NOMO-1 (cell line): ENCODE measurements around the gene IGF2BP3.

Experiments used
- DNase-seq, 2 experiments: peaks; one replicate each; lab custom pipeline; 2025; ENCODE audit not compliant: unreplicated experiment in 2 of 2; lab: John Stamatoyannopoulos, UW

IGF2BP3 gene

DNA sequence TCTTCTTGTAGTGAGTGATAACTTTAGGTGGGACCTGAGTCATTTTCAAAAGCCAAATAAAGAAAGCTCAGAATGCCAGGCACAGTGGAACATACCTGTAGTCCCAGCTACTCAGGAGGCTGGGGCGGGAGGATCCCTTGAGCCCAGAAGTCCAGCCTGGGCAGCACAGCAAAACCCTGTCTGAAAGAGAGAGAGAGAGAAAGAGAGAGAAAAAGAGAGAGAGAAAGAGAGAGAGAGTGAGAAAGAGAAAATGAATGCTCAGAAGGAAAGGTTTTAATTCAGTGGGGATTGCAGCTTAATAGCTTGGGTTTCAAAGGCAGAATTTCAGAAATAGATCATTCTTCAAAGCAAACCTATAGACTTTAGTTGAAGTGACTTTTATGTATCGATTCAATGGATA is 198.0 kb downstream of the IGF2BP3 start:
- no peak for DNase-seq

DNA sequence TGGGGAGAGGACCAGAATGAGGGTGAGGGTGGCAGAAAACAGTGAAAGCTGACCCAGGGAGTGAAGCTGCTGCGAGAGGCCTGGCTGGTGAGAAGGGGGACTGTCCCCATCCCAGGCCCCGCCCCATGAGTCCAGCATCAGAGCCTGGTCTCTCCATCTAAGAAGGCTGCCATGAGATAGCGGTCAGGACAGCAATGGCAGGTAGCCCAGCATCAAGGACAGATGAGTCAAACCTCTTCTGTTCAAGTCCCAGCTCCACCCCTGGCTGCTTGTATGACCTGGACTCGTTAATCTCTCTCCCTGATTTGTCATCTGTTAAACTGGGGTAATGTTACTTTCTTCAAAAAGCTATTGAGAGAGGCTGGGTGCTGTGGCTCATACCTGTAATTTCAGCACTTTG is 201.5 kb downstream of the IGF2BP3 start:
- DNase-seq = no peak

DNA sequence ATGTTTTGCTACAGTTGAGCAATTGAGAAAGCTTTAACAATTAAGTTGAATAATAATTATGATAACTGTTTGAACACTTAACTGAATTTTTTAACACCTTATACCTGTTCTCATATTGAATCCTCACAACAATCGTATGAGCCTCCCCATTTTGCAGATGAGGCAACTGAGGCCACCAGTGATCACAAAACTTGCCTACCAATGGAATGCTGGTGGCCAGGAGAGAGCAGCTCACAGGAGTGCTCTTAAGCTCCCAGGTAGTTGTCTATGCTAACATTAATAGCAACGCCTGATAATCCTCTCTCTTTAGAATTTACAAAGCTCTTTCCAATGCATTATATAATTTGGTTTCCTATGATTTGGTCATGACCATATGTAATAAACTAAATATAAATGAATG is 202.1 kb downstream of the IGF2BP3 start:
- no peak for DNase-seq

DNA sequence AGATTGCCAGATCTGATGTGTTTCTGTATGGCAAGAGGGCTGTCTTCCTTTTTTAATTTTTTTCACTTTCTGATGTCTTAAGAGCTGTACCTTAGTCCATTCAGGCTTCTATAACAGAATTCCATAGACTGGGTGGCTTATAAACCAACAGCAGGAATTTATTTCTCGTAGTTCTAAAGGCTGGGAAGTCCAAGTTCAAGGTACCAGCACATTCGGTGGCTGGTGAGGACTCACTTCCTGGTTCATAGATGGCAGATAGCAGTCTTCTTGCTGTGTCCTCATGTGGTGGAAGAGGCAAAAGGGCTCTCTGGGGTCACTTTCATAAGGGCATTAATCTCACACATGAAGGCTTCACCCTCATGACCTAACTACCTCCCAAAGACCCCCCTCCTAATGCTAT is 202.9 kb downstream of the IGF2BP3 start:
- DNase-seq = no peak

DNA sequence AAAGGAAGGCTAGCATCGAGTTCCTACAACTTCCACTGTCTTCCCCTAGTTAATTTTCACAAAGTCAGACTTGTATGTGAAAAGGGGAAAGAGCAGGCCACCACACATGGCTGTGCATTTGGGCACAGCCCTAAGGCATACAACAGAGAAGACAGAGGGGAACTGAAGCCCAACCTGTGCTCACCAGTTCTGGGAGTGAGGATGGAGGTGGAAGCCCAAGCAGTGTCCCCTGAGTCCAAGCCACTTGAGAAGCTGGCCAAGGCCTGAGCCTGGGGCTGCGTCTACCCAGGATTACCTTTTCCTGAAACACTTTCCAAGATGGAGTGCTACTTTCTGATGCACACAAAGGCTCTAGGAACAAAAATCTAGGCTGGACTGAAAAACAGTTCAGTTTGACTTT is 203.4 kb downstream of the IGF2BP3 start:
- no peak for DNase-seq

DNA sequence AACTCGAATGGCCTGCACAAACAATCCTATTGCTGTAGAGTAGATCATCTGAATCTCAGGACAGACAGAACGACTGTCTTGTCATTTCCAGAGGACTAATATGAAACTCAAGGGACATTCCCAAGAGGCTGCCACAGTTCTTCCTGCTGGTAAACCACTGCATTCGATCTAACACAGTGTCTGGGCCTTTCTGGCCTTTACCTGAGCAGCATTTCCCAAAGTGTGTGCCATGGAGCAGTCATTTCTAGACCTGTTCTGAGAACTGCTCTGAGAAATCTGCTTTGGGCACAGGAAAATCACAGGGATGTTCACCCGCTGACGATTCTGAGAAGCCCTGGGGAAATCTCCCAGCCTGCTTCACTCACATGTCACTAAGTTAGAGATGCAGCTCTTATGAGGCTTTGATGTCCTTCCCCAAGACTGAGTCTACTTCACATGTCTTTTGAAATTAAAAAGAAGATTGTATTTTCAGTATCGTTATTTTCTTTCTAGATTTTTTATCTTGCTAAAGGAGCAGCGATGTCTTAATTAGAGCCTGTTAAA is 205.3 kb downstream of the IGF2BP3 start:
- no peak for DNase-seq

DNA sequence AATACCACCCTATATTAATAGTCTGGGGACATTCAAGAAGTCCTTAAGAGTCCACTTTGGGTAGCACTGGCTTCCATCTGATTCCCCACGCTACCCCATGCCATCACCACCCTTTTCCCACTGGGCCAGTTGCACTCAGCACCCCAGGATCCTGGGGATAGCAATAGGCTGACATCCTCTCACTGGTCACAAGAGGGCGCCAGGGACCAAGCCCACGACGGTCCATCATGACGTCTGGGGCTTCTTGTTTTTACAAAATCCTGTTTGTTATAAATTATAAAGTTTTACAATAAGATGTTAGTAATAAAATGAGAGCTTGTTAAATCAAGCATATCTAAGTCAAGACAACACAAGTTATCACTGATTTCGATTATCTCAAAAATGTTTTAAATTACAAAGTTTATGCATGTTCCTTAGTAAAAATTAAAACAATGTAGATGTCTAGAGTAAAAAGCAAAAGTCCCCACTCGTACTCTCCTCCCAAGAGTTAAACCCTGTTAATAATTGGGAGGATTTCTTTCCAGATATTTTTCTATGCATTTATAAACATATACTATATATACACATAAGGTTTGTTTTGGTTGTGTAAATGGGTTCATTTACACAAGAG is 208.3 kb downstream of the IGF2BP3 start:
- DNase-seq = peak; percentile 29 to 37

DNA sequence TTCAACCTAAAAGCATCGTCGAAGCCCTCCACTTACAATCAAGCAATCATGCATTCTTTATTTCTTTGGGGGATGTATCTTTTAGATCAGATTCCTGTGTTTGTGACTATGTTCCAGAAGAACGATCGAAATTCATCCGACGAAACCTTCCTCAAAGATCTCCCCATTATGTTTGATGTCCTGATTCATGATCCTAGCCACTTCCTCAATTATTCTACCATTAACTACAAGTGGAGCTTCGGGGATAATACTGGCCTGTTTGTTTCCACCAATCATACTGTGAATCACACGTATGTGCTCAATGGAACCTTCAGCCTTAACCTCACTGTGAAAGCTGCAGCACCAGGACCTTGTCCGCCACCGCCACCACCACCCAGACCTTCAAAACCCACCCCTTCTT is 209.9 kb downstream of the IGF2BP3 start:
- DNase-seq = no peak
